Cardiac muscle cell (in vitro differentiated cells and primary cell): ENCODE data around the gene TNS2. TPM values are rescaled to one million over a fixed set of nuclear protein-coding genes. Genes with fewer than 3 reads are reported as not detected.
"Not testable (repeated sequence)": the region's sequence is repeated elsewhere in the genome, so short reads cannot be mapped to it uniquely, and the experiment has no call there.

Experiments used
- DNase-seq, 2 donors: peaks; one replicate each; pipeline versions ENCODE4 v3.0.0 to v3.0.0-alpha.2; 2010 to 2017; ENCODE audit warnings: low read depth in 1 of 2, low spot score in 1 of 2
- H3K27ac ChIP-seq: fragments of 200-600 bp; sonication (generic); 2 replicates; pipeline ENCODE4 v1.5.1; 2016
- H3K27me3 ChIP-seq: fragments of 200-600 bp; sonication (generic); 2 replicates; pipeline ENCODE4 v1.6.0; 2016; ENCODE audit warnings: control low read depth
- H3K36me3 ChIP-seq: fragments of 200-600 bp; sonication (generic); 2 replicates; pipeline ENCODE4 v1.5.1; 2016; ENCODE audit warnings: control low read depth
- H3K4me1 ChIP-seq: fragments of 200-600 bp; sonication (generic); 2 replicates; pipeline ENCODE4 v1.8.1; 2017; ENCODE audit warnings: low read depth, mild to moderate bottlenecking, mixed run types
- H3K4me3 ChIP-seq: fragments of 200-600 bp; sonication (generic); 2 replicates; pipeline ENCODE4 v1.5.1; 2016; ENCODE audit warnings: mild to moderate bottlenecking
- H3K9me3 ChIP-seq: fragments of 200-600 bp; sonication (generic); 2 replicates; pipeline ENCODE4 v1.5.1; 2017; ENCODE audit warnings: low read depth, mild to moderate bottlenecking, control low read depth
- polyA plus RNA-seq: library from polyadenylated mRNA; unstranded; fragments of >200 nt; fragmentation: Nextera tagmentation; extraction: Ambion mirVana; gene quantifications from 2 replicates; pipeline ENCODE4 v1.2.1, GENCODE V29; 2016
- total RNA-seq: library from RNA; depleted of rRNA; stranded (reverse); fragments of >200 nt; gene quantifications from 2 replicates; pipeline ENCODE4 v1.2.3, GENCODE V29; 2016
- TF ChIP-seq, protein P1 (sequence below): IDR thresholded peaks from 2 replicates; pipeline ENCODE4 v1.5.1; 2012; ENCODE audit warnings: low read depth, mild to moderate bottlenecking, low read length

The TNS2 gene
- total and polyA plus RNA-seq, 2 experiments from 2014 or later = 4.5 to 5.1 TPM

- TF ChIP-seq, protein P1, sequence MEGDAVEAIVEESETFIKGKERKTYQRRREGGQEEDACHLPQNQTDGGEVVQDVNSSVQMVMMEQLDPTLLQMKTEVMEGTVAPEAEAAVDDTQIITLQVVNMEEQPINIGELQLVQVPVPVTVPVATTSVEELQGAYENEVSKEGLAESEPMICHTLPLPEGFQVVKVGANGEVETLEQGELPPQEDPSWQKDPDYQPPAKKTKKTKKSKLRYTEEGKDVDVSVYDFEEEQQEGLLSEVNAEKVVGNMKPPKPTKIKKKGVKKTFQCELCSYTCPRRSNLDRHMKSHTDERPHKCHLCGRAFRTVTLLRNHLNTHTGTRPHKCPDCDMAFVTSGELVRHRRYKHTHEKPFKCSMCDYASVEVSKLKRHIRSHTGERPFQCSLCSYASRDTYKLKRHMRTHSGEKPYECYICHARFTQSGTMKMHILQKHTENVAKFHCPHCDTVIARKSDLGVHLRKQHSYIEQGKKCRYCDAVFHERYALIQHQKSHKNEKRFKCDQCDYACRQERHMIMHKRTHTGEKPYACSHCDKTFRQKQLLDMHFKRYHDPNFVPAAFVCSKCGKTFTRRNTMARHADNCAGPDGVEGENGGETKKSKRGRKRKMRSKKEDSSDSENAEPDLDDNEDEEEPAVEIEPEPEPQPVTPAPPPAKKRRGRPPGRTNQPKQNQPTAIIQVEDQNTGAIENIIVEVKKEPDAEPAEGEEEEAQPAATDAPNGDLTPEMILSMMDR = no peak
- H3K4me3 ChIP-seq = peak overlapping the region; percentile 89
- DNase-seq = peak; percentile 77 to 87
- H3K9me3 ChIP-seq = no peaks in the 10 kb centered on the region
- H3K36me3 ChIP-seq = no peaks in the 10 kb centered on the region
- peaks cover 19% of the 10 kb centered on the region for H3K4me1 ChIP-seq
- H3K27me3 ChIP-seq = no peaks in the 10 kb centered on the region
- H3K27ac ChIP-seq = peak overlapping the region; percentile 98
These were observed 43.0 kb upstream of the TNS2 start for GRCh38 chr12:53006810-53007309.

DNA sequence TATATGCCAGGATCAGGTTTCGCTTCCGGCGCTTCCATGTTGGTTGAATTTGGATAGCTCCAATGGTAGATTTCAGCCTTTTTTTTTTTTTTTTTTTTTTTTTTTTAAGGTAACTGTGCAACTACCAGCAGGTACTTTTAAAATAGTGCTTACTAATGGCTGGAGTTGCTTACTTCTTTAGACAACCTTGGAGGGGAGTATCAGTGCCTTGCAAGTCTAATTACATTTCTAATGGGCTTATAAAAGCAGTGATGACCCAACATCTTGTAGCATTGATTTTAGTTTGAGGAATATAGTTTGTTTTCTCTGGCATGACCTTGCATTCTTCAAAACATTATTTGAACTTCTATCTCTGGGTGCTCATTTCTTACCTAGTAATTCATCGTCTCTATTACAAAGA is 42.5 kb upstream of the TNS2 start:
- no peak for DNase-seq
- TF ChIP-seq, protein P1 = no peak

GRCh38 chr12:53008760-53009159 is 41.1 kb upstream of the TNS2 start:
- H3K4me1 ChIP-seq = peaks cover 19% of the 10 kb centered on the region
- not testable (repeated sequence) for H3K9me3 ChIP-seq, H3K36me3 ChIP-seq, DNase-seq, H3K27ac ChIP-seq, H3K27me3 ChIP-seq, H3K4me3 ChIP-seq

More for the DNA sequence above, 42.5 kb upstream of the TNS2 start:
- Histone ChIP-seq H3K9me3 (no peaks in the 10 kb centered on the region), H3K4me3 (peak overlapping the region; percentile 89), H3K27ac (peak overlapping the region; percentile 98), H3K27me3 (no peaks in the 10 kb centered on the region), H3K36me3 (no peaks in the 10 kb centered on the region), H3K4me1 (peaks cover 19% of the 10 kb centered on the region)

GRCh38 chr12:53010955-53011354 is 38.9 kb upstream of the TNS2 start:
- no peaks in the 10 kb centered on the region for H3K9me3 ChIP-seq
- no peaks in the 10 kb centered on the region for H3K27me3 ChIP-seq
- peaks cover 13% of the 10 kb centered on the region for H3K4me1 ChIP-seq
- no peaks in the 10 kb centered on the region for H3K36me3 ChIP-seq
- DNase-seq = no peak
- TF ChIP-seq, protein P1 = no peak
- no peak overlapping the region for H3K4me3 ChIP-seq
- H3K27ac ChIP-seq = no peak overlapping the region

GRCh38 chr12:53011889-53012288 is 38.0 kb upstream of the TNS2 start:
- TF ChIP-seq, protein P1 = no peak
- Histone ChIP-seq H3K27me3 (no peaks in the 10 kb centered on the region), H3K9me3 (no peaks in the 10 kb centered on the region), H3K27ac (no peak overlapping the region), H3K4me3 (no peak overlapping the region), H3K4me1 (peaks cover 13% of the 10 kb centered on the region), H3K36me3 (peaks cover 4% of the 10 kb centered on the region)
- DNase-seq = no peak

DNA sequence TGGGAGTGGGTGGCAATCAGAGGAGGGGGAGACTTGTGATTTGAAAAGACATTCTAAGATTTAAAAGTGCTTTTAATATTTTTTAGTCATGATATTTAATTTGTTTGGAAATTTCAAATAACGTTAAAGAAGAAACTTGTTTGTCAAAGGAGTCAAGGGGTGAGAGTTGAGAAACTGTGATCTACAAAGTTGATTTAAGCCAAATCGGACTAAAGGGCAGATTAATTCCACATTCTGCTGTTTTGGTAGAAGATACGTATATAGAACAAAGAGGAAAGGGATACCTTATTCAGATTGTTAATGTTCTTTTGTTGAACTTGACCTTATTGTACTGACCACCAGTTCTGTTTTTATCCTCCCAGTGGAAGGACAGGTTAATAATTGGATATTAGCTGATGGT is 36.9 kb upstream of the TNS2 start:
- DNase-seq = no peak
- Histone ChIP-seq H3K36me3 (peaks cover 15% of the 10 kb centered on the region), H3K9me3 (no peaks in the 10 kb centered on the region), H3K27ac (no peak overlapping the region), H3K4me1 (peaks cover 4% of the 10 kb centered on the region), H3K4me3 (no peak overlapping the region), H3K27me3 (no peaks in the 10 kb centered on the region)
- TF ChIP-seq, protein P1 = no peak
